HEK293 (cell line): Measurements from ENCODE around the gene FAM20B.

Experiments used
- CTCF ChIA-PET: fragments of 350-600 bp; formaldehyde crosslinking; extraction: SDS; loops from one replicate; lab custom pipeline; 2021; ENCODE audit warnings: antibody characterized with exemption; lab: Yijun Ruan, JAX
- POLR2A ChIA-PET: fragments of 300-600 bp; formaldehyde crosslinking; extraction: SDS; loops from one replicate; lab custom pipeline; 2020; ENCODE audit warnings: antibody characterized with exemption, inconsistent platforms; lab: Yijun Ruan, JAX
- H3K27ac ChIP-seq: fragments of 200-500 bp; sonication (Bioruptor generic); 2 replicates; pipeline ENCODE4 v1.5.1; 2014; ENCODE audit warnings: low read depth, low read length, control low read depth, inconsistent platforms; ENCODE audit errors: extremely low read depth
- H3K36me3 ChIP-seq, 2 experiments: fragments of 200-500 bp in 1 of 2; sonication (Bioruptor generic) in 1 of 2; 1 replicate in 1 of 2; 2 replicates in 1 of 2; pipeline ENCODE4 v1.5.1; 2014 to 2017; ENCODE audit warnings: inconsistent platforms in 2 of 2, low read length in 2 of 2; ENCODE audit not compliant: control insufficient read depth in 2 of 2, insufficient read depth in 1 of 2
- H3K4me1 ChIP-seq: fragments of 200-500 bp; sonication (Bioruptor generic); 2 replicates; pipeline ENCODE4 v1.5.1; 2014; ENCODE audit warnings: mild to moderate bottlenecking, low read length, inconsistent platforms; ENCODE audit not compliant: control insufficient read depth, insufficient read depth
- H3K4me3 ChIP-seq: 2 replicates; pipeline ENCODE4 v1.5.1; 2011; ENCODE audit warnings: low read depth, mild to moderate bottlenecking, control low read depth, low read length, moderate library complexity
- H3K9me3 ChIP-seq: fragments of 200-500 bp; sonication (Bioruptor generic); 2 replicates; pipeline ENCODE4 v1.5.1; 2014; ENCODE audit warnings: low read depth, low read length, inconsistent platforms; ENCODE audit not compliant: control insufficient read depth, insufficient read depth
- CTCF ChIP-seq: fragments of 450-650 bp; formaldehyde crosslinking; IDR thresholded peaks from 2 replicates; pipeline ENCODE4 v1.5.1; 2016; ENCODE audit warnings: missing biosample characterization, missing genetic modification characterization
- GLIS2 ChIP-seq: fragments of 450-650 bp; formaldehyde crosslinking; IDR thresholded peaks from 2 replicates; pipeline ENCODE4 v1.5.1; 2016; ENCODE audit warnings: missing biosample characterization, missing genetic modification characterization
- KLF10 ChIP-seq: fragments of 450-650 bp; IDR thresholded peaks from 2 replicates; pipeline ENCODE4 v1.5.1; 2018; ENCODE audit warnings: missing biosample characterization, mild to moderate bottlenecking, missing genetic modification characterization
- KLF16 ChIP-seq: fragments of 450-650 bp; formaldehyde crosslinking; IDR thresholded peaks from 2 replicates; pipeline ENCODE4 v1.5.1; 2017; ENCODE audit warnings: missing biosample characterization, missing genetic modification characterization
- OVOL3 ChIP-seq: fragments of 450-650 bp; formaldehyde crosslinking; IDR thresholded peaks from 2 replicates; pipeline ENCODE4 v1.5.1; 2016; ENCODE audit warnings: missing biosample characterization, missing genetic modification characterization
- PBX3 ChIP-seq: sonication (generic); formaldehyde crosslinking; IDR thresholded peaks from 2 replicates; pipeline ENCODE4 v1.8.1; 2022; ENCODE audit warnings: mild to moderate bottlenecking, moderate library complexity, missing genetic modification reagents
- PRDM2 ChIP-seq: fragments of 450-650 bp; formaldehyde crosslinking; IDR thresholded peaks from 2 replicates; pipeline ENCODE4 v1.5.1; 2016; ENCODE audit warnings: missing biosample characterization, missing genetic modification characterization, borderline replicate concordance
- SCRT1 ChIP-seq: fragments of 450-650 bp; formaldehyde crosslinking; IDR thresholded peaks from 2 replicates; pipeline ENCODE4 v1.5.1; 2016; ENCODE audit warnings: missing biosample characterization, missing genetic modification characterization, borderline replicate concordance
- SCRT2 ChIP-seq: fragments of 450-650 bp; formaldehyde crosslinking; IDR thresholded peaks from 2 replicates; pipeline ENCODE4 v1.5.1; 2016; ENCODE audit warnings: missing biosample characterization, missing genetic modification characterization
- SP3 ChIP-seq: fragments of 450-650 bp; formaldehyde crosslinking; IDR thresholded peaks from 2 replicates; pipeline ENCODE4 v1.5.1; 2016; ENCODE audit warnings: missing biosample characterization, missing genetic modification characterization
- YY2 ChIP-seq: fragments of 450-650 bp; formaldehyde crosslinking; IDR thresholded peaks from 2 replicates; pipeline ENCODE4 v1.5.1; 2016; ENCODE audit warnings: missing biosample characterization, missing genetic modification characterization
- ZFP69B ChIP-seq: fragments of 450-650 bp; formaldehyde crosslinking; IDR thresholded peaks from 2 replicates; pipeline ENCODE4 v1.5.1; 2016; ENCODE audit warnings: missing biosample characterization, missing genetic modification characterization
- ZNF174 ChIP-seq: fragments of 450-650 bp; formaldehyde crosslinking; IDR thresholded peaks from 2 replicates; pipeline ENCODE4 v1.5.0; 2017; ENCODE audit warnings: missing biosample characterization, mild to moderate bottlenecking, missing genetic modification characterization
- ZNF19 ChIP-seq: fragments of 450-650 bp; formaldehyde crosslinking; IDR thresholded peaks from 2 replicates; pipeline ENCODE4; 2016; ENCODE audit warnings: missing biosample characterization, missing genetic modification characterization, low read depth
- ZNF211 ChIP-seq: fragments of 450-650 bp; formaldehyde crosslinking; IDR thresholded peaks from 2 replicates; pipeline ENCODE4 v1.5.1; 2016; ENCODE audit warnings: low read depth, missing biosample characterization, missing genetic modification characterization
- ZNF266 ChIP-seq: fragments of 450-650 bp; formaldehyde crosslinking; IDR thresholded peaks from 2 replicates; pipeline ENCODE4 v1.5.1; 2016; ENCODE audit warnings: missing biosample characterization, missing genetic modification characterization, low read depth
- ZNF335 ChIP-seq: fragments of 450-650 bp; formaldehyde crosslinking; conservative IDR thresholded peaks from 2 replicates; pipeline ENCODE4 v1.5.1; 2016; ENCODE audit warnings: missing biosample characterization, missing genetic modification characterization
- ZNF391 ChIP-seq: fragments of 450-650 bp; formaldehyde crosslinking; IDR thresholded peaks from 2 replicates; pipeline ENCODE4 v1.5.1; 2016; ENCODE audit warnings: low read depth, missing biosample characterization, missing genetic modification characterization, borderline replicate concordance
- ZNF501 ChIP-seq: fragments of 450-650 bp; formaldehyde crosslinking; IDR thresholded peaks from 2 replicates; pipeline ENCODE4 v1.5.1; 2016; ENCODE audit warnings: missing biosample characterization, missing genetic modification characterization
- ZNF529 ChIP-seq: fragments of 450-650 bp; formaldehyde crosslinking; IDR thresholded peaks from 2 replicates; pipeline ENCODE4 v1.5.1; 2017; ENCODE audit warnings: missing genetic modification characterization, missing biosample characterization; ENCODE audit not compliant: insufficient replicate concordance
- ZNF548 ChIP-seq: fragments of 450-650 bp; formaldehyde crosslinking; IDR thresholded peaks from 2 replicates; pipeline ENCODE4 v1.5.1; 2016; ENCODE audit warnings: missing biosample characterization, missing genetic modification characterization
- ZNF558 ChIP-seq: fragments of 450-650 bp; formaldehyde crosslinking; IDR thresholded peaks from 2 replicates; pipeline ENCODE4 v1.5.1; 2016; ENCODE audit warnings: missing biosample characterization, missing genetic modification characterization
- ZNF561 ChIP-seq: fragments of 450-650 bp; IDR thresholded peaks from 2 replicates; pipeline ENCODE4 v1.5.1; 2018; ENCODE audit warnings: missing biosample characterization, missing genetic modification characterization, borderline replicate concordance
- ZNF596 ChIP-seq: fragments of 450-650 bp; IDR thresholded peaks from 2 replicates; pipeline ENCODE4 v1.5.0; 2018; ENCODE audit warnings: missing biosample characterization, mild to moderate bottlenecking, missing genetic modification characterization, moderate library complexity
- ZNF791 ChIP-seq: fragments of 450-650 bp; formaldehyde crosslinking; IDR thresholded peaks from 2 replicates; pipeline ENCODE4 v1.5.1; 2016; ENCODE audit warnings: missing biosample characterization, missing genetic modification characterization
- ZSCAN18 ChIP-seq: fragments of 450-650 bp; formaldehyde crosslinking; IDR thresholded peaks from 2 replicates; pipeline ENCODE4 v1.5.1; 2016; ENCODE audit warnings: missing biosample characterization, missing genetic modification characterization
- ZSCAN4 ChIP-seq: fragments of 450-650 bp; formaldehyde crosslinking; IDR thresholded peaks from 2 replicates; pipeline ENCODE4 v1.5.1; 2017; ENCODE audit warnings: missing biosample characterization, missing genetic modification characterization

The FAM20B gene

GRCh38 chr1:179081687-179082332, 56.1 kb downstream of the FAM20B start, which contains the start of gene TOR3A:
TOR3A (plus strand) TSS chr1:179082070; CDS start chr1:179082129, 59 bp downstream.
- peak within 1 kb of the TSS; percentile 91 for H3K4me3 ChIP-seq
- peak within 1 kb of the TSS; percentile 82 for H3K27ac ChIP-seq
- no peaks in the 10 kb centered on the region for H3K4me1 ChIP-seq
- ChIA-PET CTCF (interaction anchor here (0.6 to 1.5 kb wide), 4 partner anchors 126 to 1175 kb away, joined by 3 to 8 read pairs (median 4); no protein-coding TSS in a partner anchor), POLR2A (interaction anchor here (0.7 to 2.1 kb wide), 3 partner anchors 10 to 65 kb away, joined by 3 to 15 read pairs (median 4); no protein-coding TSS in a partner anchor)
- peaks cover 0 to 17% of the 10 kb centered on the region in 2 experiments; a peak in 2 of 3 replicates for H3K36me3 ChIP-seq
- no peaks in the 10 kb centered on the region for H3K9me3 ChIP-seq
- no peak for TF ChIP-seq PRDM2 (tag by site-specific recombination)
- TF ChIP-seq ZNF561: peak; percentile 65
- TF ChIP-seq CTCF (tag by site-specific recombination): no peak
- TF ChIP-seq KLF10: no peak
- TF ChIP-seq ZNF391: no peak
- no peak for TF ChIP-seq ZNF19
- no peak for TF ChIP-seq ZNF266 (tag by site-specific recombination)
- TF ChIP-seq ZSCAN4 (tag by site-specific recombination): no peak
- TF ChIP-seq ZNF596 (tag by site-specific recombination): no peak
- peak; percentile 81 for TF ChIP-seq ZNF501
- TF ChIP-seq SCRT1 (tag by site-specific recombination): peak; percentile 92
- no peak for TF ChIP-seq ZNF211 (tag by site-specific recombination)
- TF ChIP-seq SCRT2 (tag by site-specific recombination): peak; percentile 99
- peak; percentile 97 for TF ChIP-seq ZNF335 (tag by site-specific recombination)
- TF ChIP-seq OVOL3: peak; percentile 72; the same call in 1 of the 2 replicates
- TF ChIP-seq SP3 (tag by site-specific recombination): peak; percentile 49
- no peak; the same call in 1 of the 2 replicates for TF ChIP-seq KLF16 (tag by site-specific recombination)
- no peak for TF ChIP-seq YY2 (tag by site-specific recombination)
- TF ChIP-seq ZNF791: no peak
- TF ChIP-seq ZNF558: no peak
- TF ChIP-seq ZNF174 (tag by site-specific recombination): no peak
- no peak for TF ChIP-seq ZSCAN18 (tag by site-specific recombination)
- TF ChIP-seq GLIS2: no peak
- no peak for TF ChIP-seq ZNF529 (tag by site-specific recombination)
- TF ChIP-seq ZFP69B (tag by site-specific recombination): peak; percentile 97
- TF ChIP-seq PBX3 (CRISPR knock-in tag): 0 out of 2 replicates have a peak, but pooled peaks have one; percentile 24
- no peak for TF ChIP-seq ZNF548
